NOMO-1 treated with dmso at 0.1 percent for 144 hours (cell line): Measurements from ENCODE around the gene GABRB3.

Experiments
- DNase-seq: peaks from one replicate; lab custom pipeline; 2025; ENCODE audit not compliant: unreplicated experiment; lab: John Stamatoyannopoulos, UW

GABRB3 gene

DNA sequence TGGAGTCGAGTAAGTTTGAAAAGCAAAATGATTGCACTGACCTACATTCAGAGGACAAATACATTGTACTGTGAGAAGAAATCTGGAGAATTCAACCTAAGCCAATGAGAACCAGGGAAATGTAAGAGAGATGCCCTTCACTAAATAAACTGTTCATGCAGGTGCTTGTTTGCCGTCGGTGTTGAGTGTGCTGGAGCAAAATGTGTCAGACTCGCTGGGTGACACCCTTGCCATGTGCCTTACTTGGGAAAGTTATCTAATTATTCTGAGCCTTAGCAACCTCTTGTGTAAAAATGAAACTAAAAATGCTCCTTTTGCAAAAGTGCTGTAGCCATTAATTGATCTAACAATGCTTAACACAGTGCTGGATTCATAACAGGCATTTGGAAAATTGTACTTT lies 140.4 kb downstream of the GABRB3 start:
- no peak for DNase-seq

GRCh38 chr15:26631894-26632293 lies 141.0 kb downstream of the GABRB3 start:
- no peak for DNase-seq

DNA sequence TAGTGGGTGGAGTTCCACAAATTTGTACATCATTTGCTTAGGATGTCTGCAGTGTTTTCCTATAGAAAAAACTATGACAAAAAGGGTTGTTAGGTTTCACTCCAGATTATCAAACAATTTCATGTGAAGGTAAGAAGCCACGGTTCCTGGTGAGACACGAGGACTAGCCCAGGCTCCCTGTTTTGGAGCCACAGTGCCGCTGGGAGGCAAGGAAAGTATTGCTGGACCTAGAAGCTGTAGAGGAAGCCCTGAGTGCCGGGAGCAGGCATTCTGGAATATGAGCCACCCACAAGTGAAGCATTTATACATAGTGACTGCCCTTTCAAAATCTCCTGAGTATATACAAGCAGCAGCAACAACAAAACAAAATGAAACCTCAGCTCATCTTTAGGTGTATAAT lies 142.0 kb downstream of the GABRB3 start:
- no peak for DNase-seq

DNA sequence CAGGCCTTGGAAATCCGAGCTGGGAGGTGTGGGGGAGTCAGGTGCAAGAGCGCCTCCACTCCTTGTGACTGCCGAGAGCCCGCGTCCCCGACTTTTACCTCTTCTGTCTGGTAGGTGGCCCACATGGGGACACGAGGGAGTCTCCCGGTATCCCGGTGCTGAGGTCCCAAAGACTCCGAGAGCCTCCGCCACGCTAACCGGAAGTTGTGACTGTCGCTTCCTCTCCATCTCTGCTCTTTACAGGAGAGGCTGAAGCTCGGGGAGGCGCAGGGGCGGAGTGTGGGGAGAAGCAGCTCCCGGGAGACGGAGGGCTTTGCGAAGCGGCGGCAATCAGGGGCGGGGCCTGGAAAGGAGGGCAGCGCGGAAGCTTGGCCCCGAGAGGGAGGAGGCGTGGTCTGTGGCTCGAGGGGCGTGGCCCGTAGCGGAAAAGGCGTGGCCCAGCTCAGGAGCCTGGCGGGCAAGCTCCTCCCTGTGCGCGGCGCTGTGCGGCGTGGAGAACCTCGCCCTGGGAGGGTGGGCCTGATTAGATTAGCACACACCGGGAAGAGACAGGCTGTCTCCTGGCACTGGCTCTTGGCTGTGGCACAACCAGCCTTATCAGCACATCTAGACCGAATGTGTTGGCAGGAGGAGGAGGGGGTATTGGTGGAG lies 143.9 kb downstream of the GABRB3 start:
- no peak for DNase-seq

- no peak for DNase-seq
These were observed 144.8 kb downstream of the GABRB3 start for GRCh38 chr15:26628071-26628470.

- no peak for DNase-seq
These were observed 148.7 kb downstream of the GABRB3 start for GRCh38 chr15:26624128-26624527.

GRCh38 chr15:26623071-26623470 lies 149.8 kb downstream of the GABRB3 start:
- DNase-seq, result no peak

GRCh38 chr15:26621816-26622215 lies 151.1 kb downstream of the GABRB3 start:
- no peak for DNase-seq

- DNase-seq, result no peak
These were observed 152.1 kb downstream of the GABRB3 start for GRCh38 chr15:26620528-26621458.

GRCh38 chr15:26615927-26616302 lies 157.0 kb downstream of the GABRB3 start:
- DNase-seq, result no peak

GRCh38 chr15:26615188-26615926 lies 157.5 kb downstream of the GABRB3 start:
- DNase-seq, result no peak

GRCh38 chr15:26614734-26615133 lies 158.1 kb downstream of the GABRB3 start:
- DNase-seq, result no peak

DNA sequence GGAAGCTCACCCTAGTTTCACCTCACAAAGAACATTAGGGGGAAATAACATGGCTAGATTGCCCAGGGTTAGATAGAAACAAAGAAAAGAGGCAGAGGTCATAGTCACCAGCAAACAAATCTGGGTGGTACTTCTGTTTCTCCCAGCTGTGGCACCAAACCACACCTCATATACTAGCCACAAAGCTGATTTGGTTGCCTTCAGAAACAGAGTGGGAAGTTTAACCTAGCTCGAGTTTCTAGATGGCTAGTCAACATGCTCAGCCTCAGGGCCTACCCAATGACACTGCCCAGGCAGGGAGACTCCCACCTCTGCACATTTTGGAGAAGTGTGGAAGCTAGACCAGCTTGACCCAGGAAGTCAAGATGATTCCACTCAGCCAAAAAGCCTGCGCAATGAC lies 174.2 kb downstream of the GABRB3 start:
- DNase-seq, result no peak

GRCh38 chr15:26595611-26596010 lies 177.3 kb downstream of the GABRB3 start:
- DNase-seq, result no peak

- DNase-seq, result no peak
These were observed 182.2 kb downstream of the GABRB3 start for GRCh38 chr15:26590676-26591075.

- no peak for DNase-seq
These were observed 190.0 kb downstream of the GABRB3 start for GRCh38 chr15:26582840-26583239.

DNA sequence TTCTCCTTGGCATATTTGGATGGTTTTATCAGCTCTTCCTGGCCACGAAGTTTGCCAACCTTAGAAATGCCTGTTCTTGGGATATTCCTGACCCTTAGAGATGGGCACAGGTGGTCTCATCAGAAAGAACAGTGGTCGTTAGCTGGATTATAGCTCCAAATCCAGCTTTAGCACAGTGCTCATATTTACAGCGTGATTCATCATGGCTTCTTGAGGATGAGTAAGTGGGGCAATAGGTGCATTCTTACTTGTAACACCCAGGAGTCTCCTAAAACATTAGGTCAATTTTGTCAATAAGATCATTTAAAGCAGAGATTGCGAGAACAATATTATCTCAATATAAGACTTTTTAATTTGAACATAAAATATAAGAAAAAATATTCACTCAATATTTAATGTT lies 191.9 kb downstream of the GABRB3 start:
- DNase-seq, result no peak

DNA sequence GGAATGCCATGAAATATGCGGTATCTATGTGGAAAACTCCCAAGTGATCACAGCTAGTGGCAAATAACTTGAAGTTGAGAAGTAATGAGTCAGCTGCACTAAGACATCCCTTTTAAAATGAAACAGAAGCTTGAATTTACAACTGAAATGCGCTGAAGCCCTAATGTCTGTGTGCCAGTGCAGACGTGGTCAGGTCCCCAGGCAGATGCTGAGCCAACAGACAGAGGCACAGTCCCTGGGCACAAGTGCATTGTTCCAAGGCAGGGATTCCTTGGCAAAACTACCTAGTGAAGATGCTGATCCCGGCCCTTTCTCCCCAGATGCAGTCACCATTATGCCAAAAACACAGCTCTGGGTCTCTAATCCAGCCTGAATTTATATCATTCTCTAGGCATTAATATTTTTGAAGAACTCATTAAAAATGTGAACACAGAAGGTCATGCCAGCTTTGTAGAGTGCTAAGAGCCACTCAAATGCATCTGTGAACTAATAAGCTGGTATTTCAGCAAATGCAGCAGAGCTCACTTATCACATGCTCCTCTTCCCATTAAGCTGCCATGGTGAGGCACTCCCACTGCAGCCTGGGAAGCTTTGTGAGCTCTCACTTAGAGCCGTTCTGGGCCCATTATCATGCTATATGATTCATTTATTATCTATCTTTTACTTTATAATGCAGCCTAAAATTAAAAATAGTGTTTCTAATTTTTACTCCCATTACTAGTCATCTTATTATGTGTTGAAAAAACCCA lies 200.1 kb downstream of the GABRB3 start:
- DNase-seq, result no peak

DNA sequence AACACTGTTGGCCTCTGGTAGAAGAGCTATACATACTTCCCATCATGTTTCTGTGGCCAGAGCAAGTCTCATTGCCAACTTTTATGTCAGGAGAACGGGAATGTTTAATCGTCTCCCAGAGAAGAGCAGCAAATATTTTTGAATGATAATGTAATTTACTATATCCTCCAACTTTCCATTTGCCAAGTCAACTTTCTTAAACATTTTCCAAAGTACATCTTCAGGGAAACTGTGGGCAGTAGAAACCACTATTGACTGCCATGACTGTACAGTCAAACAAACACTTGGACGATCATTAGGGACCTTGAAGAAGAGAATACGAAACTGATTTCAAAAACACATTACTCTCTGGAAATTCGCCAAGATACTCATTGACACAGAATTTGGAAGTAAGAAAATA lies 201.5 kb downstream of the GABRB3 start:
- DNase-seq, result no peak

GRCh38 chr15:26565542-26565941 lies 207.3 kb downstream of the GABRB3 start:
- DNase-seq, result no peak

GRCh38 chr15:26564361-26564760 lies 208.5 kb downstream of the GABRB3 start:
- no peak for DNase-seq
